Bronchial epithelial cell (primary cell): ENCODE results near the gene CRHBP. TPM values are rescaled to one million over a fixed set of nuclear protein-coding genes. Genes with fewer than 3 reads are reported as not detected.
"Not testable (repeated sequence)": the region's sequence is repeated elsewhere in the genome, so short reads cannot be mapped to it uniquely, and the experiment has no call there.

Experiments used
- DNase-seq: peaks from one replicate; pipeline ENCODE4 v3.0.0-alpha.2; 2010; ENCODE audit warnings: low read depth
- FAIRE-seq: peaks from 2 replicates; lab custom pipeline; 2011; peaks lifted over from hg19 to GRCh38; lab: Jason Lieb, UNC
- H3K27me3 ChIP-seq: 2 replicates; pipeline ENCODE4 v1.5.1; 2011; ENCODE audit warnings: low read length; ENCODE audit not compliant: control insufficient read depth, insufficient read depth
- H3K36me3 ChIP-seq: 2 replicates; pipeline ENCODE4 v1.5.1; 2011; ENCODE audit warnings: low read length; ENCODE audit not compliant: control insufficient read depth, insufficient read depth
- H3K4me3 ChIP-seq: 2 replicates; pipeline ENCODE4 v1.5.1; 2011; ENCODE audit warnings: mild to moderate bottlenecking, low read depth, low read length, control low read depth
- CTCF ChIP-seq: IDR thresholded peaks from 2 replicates; pipeline ENCODE4 v1.5.1; 2011; ENCODE audit warnings: mild to moderate bottlenecking, moderate library complexity, low read length, control low read depth, inconsistent platforms; ENCODE audit not compliant: insufficient read depth, severe bottlenecking
- total RNA-seq: library from RNA; depleted of rRNA; stranded (reverse); fragments of >200 nt; gene quantifications from 2 replicates; pipeline ENCODE4 v1.2.1, GENCODE V29; 2014

The CRHBP gene
- total RNA-seq, 1 donor from 2014 or later: not detected

- FAIRE-seq (no peak), DNase-seq (no peak)
- H3K4me3 ChIP-seq: no peak overlapping the region
- no peaks in the 10 kb centered on the region for H3K36me3 ChIP-seq
- no peak for TF ChIP-seq CTCF
- no peaks in the 10 kb centered on the region for H3K27me3 ChIP-seq
Measured at GRCh38 chr5:76941442-76941841, 11.4 kb upstream of the CRHBP start.

DNA sequence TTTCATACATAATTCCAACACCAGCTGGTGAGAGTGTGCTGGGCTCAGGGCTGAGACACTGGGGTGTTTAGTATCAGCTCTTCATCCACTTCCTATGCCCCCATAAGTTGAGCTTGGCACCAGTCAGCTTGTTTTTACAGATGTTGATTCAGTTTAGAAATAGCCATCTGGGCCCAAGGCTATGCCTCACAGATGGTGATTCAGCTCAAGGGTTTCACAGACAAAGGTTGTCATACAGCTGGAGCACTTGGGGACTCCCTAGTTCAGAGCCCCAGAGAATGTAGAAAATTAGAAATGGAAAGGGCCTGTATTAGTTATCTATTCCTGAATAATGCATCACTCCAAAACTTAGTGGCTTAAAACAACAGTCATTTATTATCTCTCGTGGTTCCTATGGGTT, 10.3 kb upstream of the CRHBP start:
- no peak for TF ChIP-seq CTCF
- FAIRE-seq: no peak
- Histone ChIP-seq H3K4me3 (no peak overlapping the region), H3K27me3 (no peaks in the 10 kb centered on the region), H3K36me3 (no peaks in the 10 kb centered on the region)
- DNase-seq: peak; percentile 32

DNA sequence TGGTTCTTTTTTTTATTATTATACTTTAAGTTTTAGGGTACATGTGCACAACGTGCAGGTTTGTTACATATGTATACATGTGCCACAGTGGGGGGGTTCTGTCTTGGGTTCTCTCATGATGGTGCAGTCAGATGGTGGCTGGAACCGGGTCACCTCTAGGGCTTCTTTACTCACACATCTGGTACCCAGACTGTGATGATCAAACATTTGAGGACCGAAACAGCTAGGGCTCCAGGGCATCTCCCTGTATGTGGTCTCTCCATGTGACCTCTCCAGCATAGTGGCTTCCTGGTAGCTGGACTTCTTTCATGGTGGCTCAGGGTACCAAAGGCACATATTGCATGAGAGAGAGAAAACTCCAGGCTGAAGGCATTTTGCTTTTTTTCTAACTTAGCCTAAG, 9.8 kb upstream of the CRHBP start:
- Histone ChIP-seq H3K36me3 (no peaks in the 10 kb centered on the region), H3K27me3 (no peaks in the 10 kb centered on the region), H3K4me3 (no peak overlapping the region)
- DNase-seq: no peak
- no peak for TF ChIP-seq CTCF
- no peak for FAIRE-seq

DNA sequence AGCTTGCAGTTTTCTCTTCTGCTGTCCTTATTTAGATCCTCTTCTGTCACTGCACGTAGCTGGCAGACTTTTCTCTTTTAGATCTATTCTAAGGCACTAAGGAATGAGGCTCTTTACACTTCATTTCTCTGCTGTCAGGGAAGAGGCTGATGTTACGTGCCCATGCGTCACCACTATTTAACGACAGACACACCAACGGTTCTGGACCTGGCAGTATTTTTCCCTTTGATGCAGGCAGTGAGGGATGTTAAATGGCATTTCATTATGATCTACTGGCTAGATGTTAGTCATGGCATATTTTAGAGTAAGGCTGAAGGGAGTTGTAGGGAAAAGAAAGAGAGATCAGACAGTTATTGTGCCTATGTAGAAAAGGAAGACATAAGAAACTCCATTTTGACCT, 8.2 kb upstream of the CRHBP start:
- FAIRE-seq (no peak), DNase-seq (no peak)
- Histone ChIP-seq H3K36me3 (no peaks in the 10 kb centered on the region), H3K27me3 (no peaks in the 10 kb centered on the region), H3K4me3 (no peak overlapping the region)
- no peak for TF ChIP-seq CTCF

- DNase-seq, H3K36me3 ChIP-seq, FAIRE-seq: not testable (repeated sequence)
Measured at GRCh38 chr5:76945238-76945637, 7.6 kb upstream of the CRHBP start.

GRCh38 chr5:76946090-76946489, 6.8 kb upstream of the CRHBP start:
- DNase-seq: no peak
- FAIRE-seq: no peak
- TF ChIP-seq CTCF: no peak
- Histone ChIP-seq H3K4me3 (no peak overlapping the region), H3K27me3 (no peaks in the 10 kb centered on the region), H3K36me3 (no peaks in the 10 kb centered on the region)

More at GRCh38 chr5:76945238-76945637, 7.6 kb upstream of the CRHBP start:
- not testable (repeated sequence) for H3K27me3 ChIP-seq, H3K4me3 ChIP-seq
